GM18508 (cell line): ENCODE data around the gene NOTCH3.

Experiments
- ATAC-seq: cut with Tn5 transposase; IDR thresholded peaks from one replicate; pipeline ENCODE4 v1.9.1; 2021; ENCODE audit warnings: moderate number of reproducible peaks; ENCODE audit not compliant: insufficient read depth, unreplicated experiment

Gene NOTCH3

DNA sequence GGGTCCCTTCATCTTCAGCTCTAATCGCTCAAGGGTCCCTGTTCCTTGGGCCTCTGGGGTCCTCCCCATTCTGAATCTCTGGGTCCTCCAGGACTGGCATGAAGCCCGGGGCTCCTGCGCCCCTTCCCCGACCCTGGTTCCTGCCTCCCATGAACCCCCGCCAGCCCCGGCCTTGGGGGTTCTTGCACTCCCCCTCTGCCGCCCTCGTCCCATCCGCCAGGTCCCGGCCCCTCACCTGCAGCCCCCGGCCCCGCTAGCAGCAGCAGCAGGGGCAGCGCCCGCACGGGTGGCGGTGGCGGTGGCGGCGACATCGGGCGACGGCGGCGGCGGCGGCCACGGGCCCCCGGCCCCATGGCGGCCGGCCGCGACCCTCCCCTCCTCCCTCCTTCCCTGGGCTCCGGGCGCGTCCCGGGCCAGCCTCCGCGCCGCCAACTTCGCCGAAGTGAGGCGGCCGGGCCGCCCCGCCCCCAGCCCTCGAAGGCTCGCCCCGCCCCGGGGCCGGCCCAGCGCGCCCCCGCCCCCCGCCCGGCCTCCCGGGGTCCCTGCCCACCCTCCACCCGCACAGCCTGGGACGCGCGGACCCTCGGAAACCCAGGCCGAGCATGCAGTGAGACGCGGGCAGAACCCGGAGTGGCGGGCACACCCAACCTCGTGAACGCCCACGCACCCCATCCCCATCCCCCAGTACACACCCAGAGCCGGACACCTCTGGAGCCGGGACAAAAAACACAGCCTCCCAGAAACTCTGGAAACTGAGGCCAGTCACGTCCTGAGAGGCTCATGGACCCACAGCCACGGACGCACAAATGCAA lies at the start of gene NOTCH3:
Gene NOTCH3, minus strand, starts transcription at position 443 of the 812 bp plus-strand sequence. Its CDS starts 90 bp downstream, at position 353.
- ATAC-seq = no peak

DNA sequence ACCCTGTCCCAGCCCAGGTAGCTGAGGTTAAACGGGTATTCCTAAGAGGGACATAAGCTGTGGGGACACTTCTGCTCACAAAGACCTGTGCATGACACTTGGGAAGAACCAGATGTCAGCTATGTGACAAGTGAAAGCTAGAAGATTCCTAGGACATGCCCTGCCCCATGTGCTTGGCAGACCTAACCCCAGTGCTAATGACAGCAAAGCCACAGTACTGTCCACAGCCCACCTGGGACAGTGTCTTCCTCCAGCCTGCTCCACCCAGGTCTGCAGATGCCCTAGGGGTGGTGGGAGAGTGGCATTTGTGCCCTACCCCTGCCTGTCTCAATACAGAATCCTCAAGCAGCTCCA lies 49.8 kb upstream of the NOTCH3 start:
- ATAC-seq = no peak

DNA sequence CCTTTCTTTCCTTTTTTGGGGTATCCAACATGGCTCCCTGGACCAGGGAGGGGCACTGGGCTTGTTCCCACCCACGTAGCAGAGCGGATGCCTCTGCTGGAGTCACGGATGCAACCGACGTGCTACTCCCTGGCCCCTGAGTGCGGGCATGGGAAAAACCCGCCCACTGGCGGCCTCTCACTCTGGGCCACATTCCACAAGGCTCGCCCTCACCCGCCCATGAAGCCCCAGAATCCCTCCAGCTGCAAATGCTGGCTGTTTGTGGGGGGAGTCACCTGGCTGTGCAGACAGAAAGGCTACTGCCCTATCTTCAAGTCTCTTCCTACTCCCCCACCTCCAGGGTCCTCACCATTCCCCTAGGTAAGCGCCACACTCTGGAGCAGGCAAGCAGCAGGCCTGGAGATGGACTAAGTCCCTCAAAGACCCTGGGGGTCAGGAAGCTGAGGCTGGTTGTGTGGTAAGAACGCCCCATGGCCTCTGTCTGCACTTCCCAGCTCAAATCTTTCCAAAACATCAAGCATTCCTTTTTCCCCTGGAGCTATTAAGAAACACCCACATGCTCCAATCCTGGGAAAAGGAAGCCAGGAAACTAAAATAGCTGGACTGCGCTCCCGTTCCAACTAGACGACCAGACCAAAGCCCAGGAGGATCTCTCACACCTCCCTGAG lies 49.3 kb upstream of the NOTCH3 start:
- no peak for ATAC-seq

DNA sequence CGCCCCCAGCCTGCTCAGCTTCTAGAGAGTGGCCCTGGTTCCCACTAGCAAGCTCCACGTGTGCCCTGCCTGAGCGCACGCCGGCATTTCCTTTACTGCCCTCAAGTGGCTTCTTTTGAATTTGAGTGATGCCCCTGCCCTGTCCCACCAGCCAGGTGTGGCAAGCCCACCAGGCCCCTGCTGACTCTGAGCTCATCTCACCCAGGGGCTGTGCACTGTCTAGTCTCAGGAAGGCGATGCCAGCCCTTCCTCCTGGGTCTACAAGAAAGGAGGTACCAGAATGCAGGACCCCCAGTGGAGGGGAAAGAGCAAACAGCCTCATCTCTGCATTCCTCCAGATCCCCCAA lies 48.7 kb upstream of the NOTCH3 start:
- ATAC-seq = no peak

DNA sequence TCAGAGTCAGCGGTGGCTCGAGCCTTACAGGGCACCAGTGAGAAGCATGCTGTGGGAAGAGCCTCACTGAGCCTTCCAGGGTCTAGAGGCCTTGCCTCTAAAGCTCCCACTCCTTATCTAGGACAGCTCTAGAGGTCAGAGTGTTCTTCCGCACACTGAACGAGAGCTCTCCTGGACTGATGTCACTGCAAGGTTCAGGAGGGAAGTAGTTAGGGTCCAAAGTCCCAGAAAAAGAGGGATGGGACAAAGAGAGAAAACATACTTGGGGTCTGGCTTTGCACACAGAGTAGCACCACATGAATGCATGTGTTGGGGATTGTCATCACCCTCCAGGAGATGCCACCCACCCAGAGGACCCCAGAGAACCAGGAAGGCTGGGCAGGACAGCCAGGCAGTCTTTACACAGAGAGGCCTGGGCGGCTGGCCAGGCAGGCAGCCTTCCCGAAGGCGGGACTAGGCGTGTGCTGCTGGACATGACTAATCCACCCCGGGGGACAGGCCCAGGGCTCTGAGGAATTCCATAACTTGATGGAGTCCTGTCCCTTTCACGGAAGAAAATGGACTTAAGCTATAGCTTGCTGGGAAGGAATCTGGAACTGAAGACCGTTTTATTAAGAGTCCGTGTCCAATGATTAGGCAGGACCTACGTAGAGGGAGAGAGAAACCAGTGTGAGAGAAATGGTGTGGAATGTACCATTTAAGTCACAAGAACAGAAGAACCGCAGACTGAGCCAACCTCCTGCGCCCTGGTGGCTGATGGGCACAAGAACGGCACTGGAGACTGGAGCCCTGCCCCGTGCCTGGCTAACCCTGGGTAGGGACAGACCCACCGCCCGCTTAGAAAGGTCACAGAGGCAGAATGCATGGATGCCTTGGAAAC lies 48.1 kb upstream of the NOTCH3 start:
- ATAC-seq = no peak

DNA sequence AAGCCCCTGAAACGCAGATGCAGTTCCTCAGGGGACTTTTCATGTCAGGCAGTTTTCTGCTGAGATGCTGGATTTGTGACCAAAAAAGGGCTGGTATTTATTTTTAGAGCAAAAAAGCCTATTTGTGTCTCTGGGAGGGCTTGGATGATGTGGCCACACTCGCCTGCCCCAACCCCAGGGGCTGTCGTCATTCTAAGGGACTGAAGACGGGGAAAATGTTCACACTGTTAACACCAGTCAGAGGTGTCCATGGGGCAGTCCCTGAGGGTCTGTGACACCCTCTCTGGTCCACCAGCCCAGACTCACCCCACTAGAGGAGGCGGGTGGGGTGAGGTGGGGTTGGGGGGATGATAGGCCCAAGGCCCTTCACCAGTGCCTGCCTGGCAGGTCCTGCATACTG lies 47.3 kb upstream of the NOTCH3 start:
- ATAC-seq = no peak

DNA sequence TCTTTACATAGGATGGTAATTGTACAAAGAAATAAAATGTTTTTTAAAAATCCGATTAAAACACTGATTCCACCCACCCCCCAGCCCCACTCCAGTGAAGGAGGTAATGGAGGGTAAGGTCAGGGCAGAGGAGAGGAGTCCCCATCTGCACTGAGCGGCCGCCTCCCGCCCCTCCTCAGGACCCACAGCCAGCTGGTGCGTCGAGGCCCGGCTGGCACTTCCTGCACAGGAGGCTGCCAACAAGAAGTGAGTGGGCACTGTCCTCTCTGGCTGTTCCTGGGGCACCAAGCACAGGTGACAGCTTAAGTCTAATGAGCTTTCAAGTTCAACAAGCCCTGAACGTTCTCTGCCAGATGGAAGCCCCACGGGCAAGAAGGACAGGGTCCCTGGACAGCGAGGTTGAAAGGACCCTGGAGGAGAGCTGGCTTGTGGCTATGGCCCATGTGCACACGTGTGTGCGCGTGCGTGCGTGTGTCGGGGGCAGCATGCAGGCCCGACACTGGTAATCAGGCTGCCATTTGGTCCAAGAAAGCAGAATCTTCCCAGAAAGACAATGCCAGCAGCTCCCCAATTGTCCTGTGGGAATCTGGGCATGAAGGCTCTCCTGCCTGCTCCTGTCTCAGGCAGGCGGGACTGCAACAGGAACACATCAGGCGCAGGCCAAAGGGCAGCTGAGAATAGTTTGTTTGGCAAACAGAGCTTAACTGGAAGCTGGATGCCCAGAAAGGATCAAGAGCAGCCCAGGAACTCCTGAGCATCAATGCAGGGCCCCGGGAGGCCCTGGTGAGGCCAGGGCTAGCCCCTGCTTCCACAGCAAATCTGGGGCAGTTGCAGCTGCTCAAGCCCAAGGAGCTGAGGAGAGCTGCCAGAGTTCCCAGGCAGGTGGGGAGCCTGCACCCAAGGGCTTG lies 46.6 kb upstream of the NOTCH3 start:
- ATAC-seq = no peak

DNA sequence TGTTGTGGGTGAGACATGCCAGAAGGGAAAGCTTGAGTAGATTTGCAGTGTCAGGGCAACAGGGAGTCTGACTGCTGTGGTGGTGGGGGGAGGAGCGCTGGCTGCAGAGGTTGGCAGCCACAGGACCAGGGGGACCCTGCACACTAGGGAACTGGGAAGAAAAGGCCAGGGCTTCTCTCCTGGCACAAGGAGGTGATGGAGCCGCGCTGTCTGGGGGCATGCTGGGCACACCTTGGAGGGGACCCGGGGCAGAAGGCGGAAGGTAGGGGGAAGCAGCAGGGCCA lies 45.3 kb upstream of the NOTCH3 start:
- no peak for ATAC-seq

DNA sequence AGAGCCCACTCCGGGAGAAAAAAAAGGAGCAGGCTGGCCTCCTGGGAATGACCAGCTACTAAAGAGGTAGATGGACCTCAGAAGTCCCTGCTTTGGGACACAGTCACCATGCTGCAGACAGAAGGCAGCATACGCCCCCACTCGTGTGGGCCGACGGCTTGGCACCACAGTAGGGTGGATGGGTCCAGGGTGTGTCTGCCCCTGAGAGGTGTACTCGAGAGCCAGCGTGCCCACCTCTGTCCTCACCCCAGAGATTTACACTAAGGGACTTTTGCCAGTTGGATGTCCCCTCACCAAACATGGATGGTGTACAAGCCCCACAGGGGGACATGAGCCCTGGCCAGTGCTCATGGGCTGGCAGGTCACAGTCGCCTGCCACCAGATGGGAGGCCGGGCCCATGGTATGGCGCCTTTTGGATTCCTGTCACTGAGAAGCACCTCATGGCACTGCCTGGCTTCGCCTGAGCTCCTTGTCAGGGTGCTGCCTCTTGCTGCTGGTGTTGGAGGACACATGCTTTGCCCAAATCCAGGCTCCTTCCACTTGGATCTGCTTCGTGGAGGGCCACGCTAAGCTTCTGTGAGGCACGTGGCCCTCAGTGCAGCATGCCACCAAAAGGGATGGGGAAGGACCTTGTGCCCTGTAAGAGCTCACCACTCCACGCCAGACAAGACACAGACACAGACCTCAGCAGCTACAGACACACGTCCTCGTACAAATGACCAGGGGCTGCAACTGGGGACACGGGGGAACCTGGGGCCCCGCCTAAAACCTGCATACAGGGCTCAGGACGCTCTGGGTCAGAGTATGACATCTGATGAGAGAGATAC lies 44.8 kb upstream of the NOTCH3 start:
- ATAC-seq = no peak

DNA sequence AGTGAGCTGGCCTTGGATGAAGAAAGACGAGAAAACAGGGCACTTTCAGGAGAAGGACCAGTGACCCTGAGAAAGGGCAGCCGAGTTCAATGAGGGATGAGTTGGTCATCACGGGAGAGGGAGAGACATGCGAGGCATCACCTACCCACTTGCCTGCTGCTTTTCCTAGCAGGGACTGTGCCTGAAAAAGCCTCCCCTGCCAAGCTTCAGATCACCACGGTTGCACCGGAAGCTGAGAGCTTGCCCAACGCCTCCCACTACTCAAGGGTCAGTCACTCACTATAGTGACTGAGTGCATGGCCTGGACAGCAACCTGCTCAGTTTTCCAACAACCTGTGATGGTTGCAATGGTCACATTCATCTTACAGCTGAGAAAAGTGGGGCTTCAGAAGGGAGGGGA lies 44.0 kb upstream of the NOTCH3 start:
- no peak for ATAC-seq

DNA sequence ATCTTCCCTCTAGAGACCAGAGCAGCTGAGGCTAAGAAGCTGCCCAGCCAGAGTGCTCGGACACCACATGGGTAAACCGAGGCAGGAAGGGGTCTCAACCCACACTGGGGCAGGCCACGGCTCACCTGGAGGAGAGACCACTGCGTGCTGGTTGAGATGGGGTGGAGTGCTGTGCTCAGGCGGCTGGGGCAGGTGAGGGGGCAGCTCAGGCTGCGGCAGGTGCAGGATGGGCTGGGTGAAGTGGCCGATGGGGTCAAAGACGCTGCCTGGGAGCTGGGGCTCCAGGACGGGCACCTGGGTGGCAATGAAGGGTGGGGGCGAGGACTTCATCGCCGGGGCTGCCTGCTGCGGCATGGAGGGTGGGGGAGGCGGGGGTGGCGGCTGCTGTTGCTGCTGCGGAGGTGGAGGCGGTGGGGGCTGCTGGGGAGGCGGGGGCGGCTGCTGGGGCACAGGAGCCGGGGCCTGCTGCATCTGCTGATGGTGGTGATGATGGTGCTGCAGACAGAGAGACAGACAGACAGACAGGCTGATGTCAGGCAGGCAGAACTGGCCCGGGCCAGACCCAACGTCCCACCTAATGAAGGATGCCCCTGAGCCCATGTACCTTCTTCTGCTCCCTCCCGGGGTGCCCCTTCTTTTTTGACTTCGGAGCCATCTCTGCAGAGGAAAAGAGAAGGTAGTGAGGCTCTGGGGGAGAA lies 43.5 kb upstream of the NOTCH3 start:
- no peak for ATAC-seq

DNA sequence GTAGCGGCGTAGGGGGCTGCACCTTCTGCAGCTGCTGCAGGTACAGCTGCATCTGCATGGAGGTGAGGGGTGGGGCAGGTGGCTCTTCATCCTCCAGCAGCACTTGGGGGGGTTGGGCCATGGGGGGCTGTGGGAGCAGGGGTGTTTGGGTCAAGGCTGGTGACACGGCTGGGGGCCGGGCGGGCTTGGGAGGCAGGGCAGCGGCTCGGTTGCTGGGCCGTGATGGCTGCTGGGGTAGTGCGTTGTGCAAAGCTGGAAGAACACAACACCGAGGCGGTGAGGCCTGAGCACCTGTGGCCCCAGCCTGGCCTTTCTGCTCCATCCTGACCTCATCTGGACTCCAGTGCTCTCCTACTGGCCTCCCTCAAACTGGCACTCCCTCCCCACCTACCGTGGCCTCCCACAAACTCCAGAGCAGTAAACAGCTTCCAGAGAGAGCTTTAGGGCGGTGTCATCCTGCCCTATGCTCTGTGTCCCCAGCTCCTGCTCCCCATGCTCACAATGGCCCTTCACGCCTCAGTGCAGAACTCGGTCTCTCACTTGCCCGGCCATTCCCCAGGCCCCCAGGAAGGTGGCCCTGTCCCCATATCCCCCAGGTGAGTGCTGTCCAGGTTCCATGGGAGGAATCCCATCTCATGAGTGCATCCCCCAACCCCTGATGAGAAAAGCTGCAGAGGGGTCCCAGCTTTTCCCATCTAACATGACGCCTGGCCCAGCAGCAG lies 42.6 kb upstream of the NOTCH3 start:
- ATAC-seq = no peak

DNA sequence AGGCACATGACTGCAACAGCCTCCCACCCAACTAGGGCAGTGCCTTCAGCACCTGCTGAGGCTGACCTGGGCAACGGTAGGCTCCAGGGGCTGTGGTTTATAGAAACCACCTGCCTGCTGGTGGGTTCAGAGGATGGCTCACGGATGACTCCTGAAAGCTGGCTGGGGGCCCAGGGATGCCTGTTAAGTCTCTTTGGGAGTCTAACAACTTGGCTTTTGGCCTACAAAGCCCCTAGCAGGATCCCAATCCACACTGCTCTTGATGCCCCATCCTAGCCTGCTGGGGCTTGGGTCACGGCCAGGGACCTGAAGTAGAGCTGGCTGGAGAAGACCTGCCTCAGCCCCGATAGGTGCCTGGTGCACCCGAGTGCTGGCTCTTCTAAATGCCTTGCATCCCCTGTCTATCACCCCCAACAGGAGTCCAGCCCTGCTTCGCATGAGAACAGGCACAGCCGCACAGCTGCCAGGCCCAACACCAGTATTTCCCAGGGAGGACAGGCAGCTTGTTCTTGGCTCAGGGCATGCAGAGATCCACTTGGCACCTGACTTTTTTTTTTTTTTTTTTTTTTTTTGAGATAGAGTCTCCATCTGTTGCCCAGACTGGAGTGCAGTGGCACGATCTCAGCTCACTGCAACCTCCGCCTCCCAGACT lies 40.6 kb upstream of the NOTCH3 start:
- no peak for ATAC-seq

DNA sequence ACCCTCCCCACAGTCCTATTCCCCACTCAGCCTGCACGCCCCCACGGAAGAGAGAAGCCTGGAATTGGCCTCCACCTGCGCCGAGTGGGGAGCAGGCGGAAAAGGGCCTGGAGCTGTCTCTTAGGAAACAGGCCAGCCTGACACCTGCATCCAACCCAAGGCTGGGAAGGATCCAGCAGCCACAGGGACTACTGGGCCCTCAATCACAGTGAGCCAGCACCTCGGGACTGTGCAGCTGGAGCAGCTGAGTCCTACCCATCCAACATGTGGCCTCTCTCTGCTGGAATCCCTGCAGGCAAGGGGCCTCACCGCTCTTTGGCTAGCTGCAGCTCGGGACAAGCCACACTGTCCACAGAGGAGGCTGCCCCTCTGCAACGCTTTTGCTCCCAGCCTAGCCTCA lies 39.7 kb upstream of the NOTCH3 start:
- ATAC-seq = no peak

DNA sequence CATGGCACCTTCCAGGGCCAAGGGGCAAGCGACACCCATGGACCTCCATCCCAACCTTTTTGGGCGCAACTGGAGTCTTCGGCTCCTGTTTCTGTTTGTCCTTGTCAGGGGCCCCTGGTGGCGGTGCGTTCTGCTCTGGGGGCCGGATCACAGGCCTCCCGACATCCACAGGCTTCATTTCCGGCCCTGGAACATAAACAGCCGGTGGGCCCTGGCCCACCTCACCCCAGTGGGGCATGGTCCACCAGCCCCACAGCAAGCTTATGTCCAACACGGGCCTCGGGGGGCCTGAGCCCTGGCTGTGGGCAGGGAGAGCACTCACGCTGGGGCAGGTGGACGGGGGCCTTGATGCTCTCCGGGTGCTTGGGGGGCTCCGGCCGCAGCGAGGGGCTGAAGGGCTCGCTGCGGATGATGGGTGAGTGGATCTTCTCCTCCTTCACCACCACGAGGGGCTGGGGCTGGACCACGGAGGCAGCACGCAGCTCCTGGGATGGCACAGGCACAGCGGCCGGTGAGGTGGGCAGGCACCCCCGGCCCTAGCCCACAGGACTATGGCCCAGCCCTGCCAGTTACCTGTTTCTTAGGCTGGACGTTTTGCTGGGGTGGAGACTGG lies 38.6 kb upstream of the NOTCH3 start:
- ATAC-seq = no peak

DNA sequence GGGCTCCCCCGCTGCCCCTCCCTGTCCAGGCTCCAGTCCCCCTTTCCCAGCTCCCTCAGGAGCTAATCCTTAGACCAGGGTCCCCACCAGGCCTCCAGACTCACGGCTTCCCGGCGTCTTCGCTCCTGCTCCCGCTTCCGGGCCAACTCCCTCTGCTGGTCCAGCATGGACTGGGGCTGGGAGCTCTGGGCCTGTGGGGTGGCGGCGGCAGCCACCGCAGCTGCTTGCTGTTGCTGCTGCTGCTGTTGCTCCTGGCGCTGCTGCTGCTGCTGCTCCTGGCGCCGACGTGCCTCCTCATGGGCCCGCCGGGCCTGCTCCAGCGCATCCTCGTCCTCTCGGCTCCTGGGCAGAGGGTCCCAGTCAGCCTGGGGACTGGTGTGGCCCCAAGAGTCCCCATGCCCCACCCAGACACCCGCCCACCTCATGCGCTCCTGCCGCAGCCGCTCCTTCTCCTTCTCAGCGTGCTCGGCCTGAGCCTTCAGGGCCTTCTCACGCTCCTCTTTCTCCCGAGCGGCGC lies 37.9 kb upstream of the NOTCH3 start:
- ATAC-seq = no peak
